Thyroid gland (tissue), 4 donors: ENCODE measurements around the gene KIAA1755. TPM values are rescaled to one million over a fixed set of nuclear protein-coding genes. Genes with fewer than 3 reads are reported as not detected.

Source experiments
- DNase-seq, 2 donors: peaks; one replicate each; pipeline ENCODE4 v3.0.0-alpha.2; 2019
- H3K27ac ChIP-seq, 3 donors: fragments of 200-600 bp; sonication (generic); 1 replicate in 2 of 3; 2 replicates in 1 of 3; pipeline ENCODE4 v1.5.1; 2016 to 2019; ENCODE audit warnings: mild to moderate bottlenecking in 1 of 3, moderate library complexity in 1 of 3
- H3K27me3 ChIP-seq: fragments of 200-600 bp; sonication (generic); one replicate; pipeline ENCODE4 v1.5.1; 2019
- H3K36me3 ChIP-seq, 2 donors: fragments of 200-600 bp; sonication (generic); one replicate each; pipeline ENCODE4 v1.5.1; 2016 to 2019
- H3K4me1 ChIP-seq, 2 donors: fragments of 200-600 bp; sonication (generic); one replicate each; pipeline ENCODE4 v1.5.1; 2017 to 2019
- H3K4me3 ChIP-seq, 3 donors: fragments of 200-600 bp; sonication (generic); replicated peaks in 1 of 3; 1 replicate in 2 of 3; 2 replicates in 1 of 3; pipeline ENCODE4 v1.5.1; 2016; ENCODE audit warnings: mild to moderate bottlenecking in 1 of 3
- H3K9me3 ChIP-seq: fragments of 200-600 bp; sonication (generic); one replicate; pipeline ENCODE4 v1.5.1; 2017
- POLR2A ChIP-seq, 2 donors: fragments of 450-650 bp; IDR thresholded peaks; one replicate each; pipeline ENCODE4 v1.6.1; 2017; ENCODE audit warnings: antibody characterized with exemption in 2 of 2, mild to moderate bottlenecking in 2 of 2, moderate library complexity in 1 of 2
- WGBS, 2 donors: methylation state at CpG; one replicate each; pipeline ENCODE4 v1.1.5; 2017; 5-methylcytosine and 5-hydroxymethylcytosine counted together
- intact Hi-C: fragments of 100-400 bp; cut with DNase I; formaldehyde crosslinking; loops from one replicate; pipeline ENCODE4 v1.15.1; 2023
- total RNA-seq, 4 donors: library from RNA; depleted of rRNA; stranded (reverse); fragments of >200 nt; gene quantifications; one replicate each; pipeline ENCODE4 v1.2.3, GENCODE V29; 2016
- TF ChIP-seq, protein P1 (sequence below), 6 experiments: fragments of 200-600 bp in 3 of 6; fragments of 450-650 bp in 3 of 6; sonication (generic) in 3 of 6; IDR thresholded peaks; one replicate each; pipeline ENCODE4 v1.5.1; 2016 to 2019; ENCODE audit warnings: antibody characterized with exemption in 6 of 6, mild to moderate bottlenecking in 2 of 6, inconsistent platforms in 1 of 6, moderate library complexity in 1 of 6

The KIAA1755 gene
- total RNA-seq, 4 donors from 2014 or later, result 1.0 to 5.5 (median 1.7) TPM

DNA sequence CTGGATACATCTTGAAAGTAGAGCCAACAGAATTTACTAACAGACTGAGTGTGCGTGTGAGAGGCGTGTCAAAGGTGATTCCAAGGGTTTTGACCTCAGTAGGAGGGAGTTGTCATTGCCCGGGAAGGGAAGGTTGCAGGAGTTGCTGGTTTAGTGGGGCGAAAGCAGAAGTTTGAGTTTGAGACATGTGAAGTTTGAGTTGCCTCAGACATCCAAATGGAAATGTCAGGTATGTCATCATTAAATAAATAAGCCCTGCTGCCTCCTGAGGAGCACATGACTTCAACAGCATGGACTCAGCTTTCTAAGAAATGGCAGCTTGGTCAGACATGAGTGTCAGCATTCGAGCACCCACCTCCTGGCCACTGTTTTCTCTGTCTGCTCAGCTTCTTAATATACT lies 68.9 kb downstream of the KIAA1755 start:
- Histone ChIP-seq H3K9me3 (no peaks in the 10 kb centered on the region), H3K27ac (no peak overlapping the region), H3K27me3 (no peaks in the 10 kb centered on the region), H3K4me1 (peaks cover 0 to 4% of the 10 kb centered on the region in 2 donors), H3K4me3 (no peak overlapping the region), H3K36me3 (no peaks in the 10 kb centered on the region)
- DNase-seq, result no peak
- WGBS, 2 donors, result 75 to 88% methylated on average over 5 of the region's 5 CpGs
- TF ChIP-seq, protein P1, sequence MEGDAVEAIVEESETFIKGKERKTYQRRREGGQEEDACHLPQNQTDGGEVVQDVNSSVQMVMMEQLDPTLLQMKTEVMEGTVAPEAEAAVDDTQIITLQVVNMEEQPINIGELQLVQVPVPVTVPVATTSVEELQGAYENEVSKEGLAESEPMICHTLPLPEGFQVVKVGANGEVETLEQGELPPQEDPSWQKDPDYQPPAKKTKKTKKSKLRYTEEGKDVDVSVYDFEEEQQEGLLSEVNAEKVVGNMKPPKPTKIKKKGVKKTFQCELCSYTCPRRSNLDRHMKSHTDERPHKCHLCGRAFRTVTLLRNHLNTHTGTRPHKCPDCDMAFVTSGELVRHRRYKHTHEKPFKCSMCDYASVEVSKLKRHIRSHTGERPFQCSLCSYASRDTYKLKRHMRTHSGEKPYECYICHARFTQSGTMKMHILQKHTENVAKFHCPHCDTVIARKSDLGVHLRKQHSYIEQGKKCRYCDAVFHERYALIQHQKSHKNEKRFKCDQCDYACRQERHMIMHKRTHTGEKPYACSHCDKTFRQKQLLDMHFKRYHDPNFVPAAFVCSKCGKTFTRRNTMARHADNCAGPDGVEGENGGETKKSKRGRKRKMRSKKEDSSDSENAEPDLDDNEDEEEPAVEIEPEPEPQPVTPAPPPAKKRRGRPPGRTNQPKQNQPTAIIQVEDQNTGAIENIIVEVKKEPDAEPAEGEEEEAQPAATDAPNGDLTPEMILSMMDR (IDR thresholded peaks at IDR 0.05), result no peak
- TF ChIP-seq POLR2A (IDR thresholded peaks at IDR 0.05), result no peak
- intact Hi-C loops, result no loop called here

GRCh38 chr20:38190936-38191371 lies 69.6 kb downstream of the KIAA1755 start:
- Histone ChIP-seq H3K27ac (no peak overlapping the region), H3K36me3 (no peaks in the 10 kb centered on the region), H3K4me1 (no peaks in the 10 kb centered on the region), H3K27me3 (no peaks in the 10 kb centered on the region), H3K4me3 (no peak overlapping the region), H3K9me3 (no peaks in the 10 kb centered on the region)
- DNase-seq, result no peak
- WGBS, 2 donors, result 51 to 55% methylated on average over 2 to 3 of the region's 3 CpGs
- TF ChIP-seq POLR2A (IDR thresholded peaks at IDR 0.05), result no peak
- intact Hi-C loops, result no loop called here

- no peaks in the 10 kb centered on the region for H3K9me3 ChIP-seq
- H3K4me3 ChIP-seq, result no peak overlapping the region
- intact Hi-C loops, result no loop called here
- 94 to 98% methylated on average over 6 of the region's 6 CpGs for WGBS, 2 donors
- no peaks in the 10 kb centered on the region for H3K4me1 ChIP-seq
- H3K27ac ChIP-seq, result no peak overlapping the region
- H3K27me3 ChIP-seq, result no peaks in the 10 kb centered on the region
- DNase-seq, result no peak
- H3K36me3 ChIP-seq, result no peaks in the 10 kb centered on the region
- no peak for TF ChIP-seq POLR2A (IDR thresholded peaks at IDR 0.05)
- TF ChIP-seq, protein P1 (IDR thresholded peaks at IDR 0.05), result no peak
These were observed 70.4 kb downstream of the KIAA1755 start for GRCh38 chr20:38190166-38190565.

DNA sequence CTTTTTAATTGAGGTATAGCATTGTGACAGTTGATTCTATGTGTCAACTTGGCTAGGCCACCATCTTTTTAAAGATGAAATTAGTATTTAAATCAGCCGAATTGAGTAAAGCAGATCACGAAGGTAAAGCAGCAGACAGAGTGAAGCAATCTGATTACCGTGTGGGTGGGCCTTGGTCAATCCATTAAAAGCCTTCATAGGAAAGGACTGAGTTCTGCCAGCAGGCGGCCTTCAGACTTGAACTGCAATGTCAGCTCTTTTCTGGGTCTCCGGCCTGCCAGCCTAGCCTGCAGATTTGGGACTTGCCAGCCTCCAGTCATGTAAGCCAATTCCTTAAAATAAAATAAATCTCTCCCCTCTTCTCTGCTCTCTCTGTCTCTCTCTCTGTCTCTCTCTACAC lies 73.0 kb downstream of the KIAA1755 start:
- intact Hi-C loops, result no loop called here
- 68 to 70% methylated on average over 5 of the region's 5 CpGs for WGBS, 2 donors
- no peaks in the 10 kb centered on the region for H3K27me3 ChIP-seq
- no peaks in the 10 kb centered on the region for H3K36me3 ChIP-seq
- H3K4me3 ChIP-seq, result no peak overlapping the region
- no peaks in the 10 kb centered on the region for H3K9me3 ChIP-seq
- no peak for TF ChIP-seq POLR2A (IDR thresholded peaks at IDR 0.05)
- TF ChIP-seq, protein P1 (IDR thresholded peaks at IDR 0.05), result no peak
- peaks cover 0 to 7% of the 10 kb centered on the region in 2 donors for H3K4me1 ChIP-seq
- H3K27ac ChIP-seq, result no peak overlapping the region
- DNase-seq, result no peak

GRCh38 chr20:38186788-38187221 lies 73.7 kb downstream of the KIAA1755 start:
- DNase-seq, result no peak
- intact Hi-C loops, result no loop called here
- Histone ChIP-seq H3K4me1 (peaks cover 0 to 7% of the 10 kb centered on the region in 2 donors), H3K27me3 (no peaks in the 10 kb centered on the region), H3K27ac (no peak overlapping the region), H3K4me3 (no peak overlapping the region), H3K36me3 (no peaks in the 10 kb centered on the region), H3K9me3 (no peaks in the 10 kb centered on the region)
- TF ChIP-seq, protein P1 (IDR thresholded peaks at IDR 0.05), result no peak
- TF ChIP-seq POLR2A (IDR thresholded peaks at IDR 0.05), result no peak
- WGBS, 2 donors, result 65 to 78% methylated on average over 5 of the region's 5 CpGs

GRCh38 chr20:38184101-38184500 lies 76.4 kb downstream of the KIAA1755 start:
- H3K4me3 ChIP-seq, result no peak overlapping the region
- peaks cover 0 to 7% of the 10 kb centered on the region in 2 donors for H3K4me1 ChIP-seq
- no peak for DNase-seq
- H3K9me3 ChIP-seq, result no peaks in the 10 kb centered on the region
- WGBS, 2 donors, result 41 to 49% methylated on average over 8 of the region's 8 CpGs
- H3K27ac ChIP-seq, result no peak overlapping the region
- TF ChIP-seq POLR2A (IDR thresholded peaks at IDR 0.05), result no peak
- TF ChIP-seq, protein P1 (IDR thresholded peaks at IDR 0.05), result no peak
- intact Hi-C loops, result no loop called here
- H3K36me3 ChIP-seq, result no peaks in the 10 kb centered on the region
- H3K27me3 ChIP-seq, result no peaks in the 10 kb centered on the region
